GM19193 (cell line): ENCODE data around the gene ATG4D.

ENCODE experiments used
- POLR2A ChIP-seq: IDR thresholded peaks from 4 replicates; pipeline ENCODE4 v1.6.1; 2011; ENCODE audit not compliant: insufficient read depth, insufficient read length; ENCODE audit errors: extremely low read depth

The ATG4D gene

GRCh38 chr19:10580979-10581631, 37.4 kb downstream of the ATG4D start:
- no peak for TF ChIP-seq POLR2A

DNA sequence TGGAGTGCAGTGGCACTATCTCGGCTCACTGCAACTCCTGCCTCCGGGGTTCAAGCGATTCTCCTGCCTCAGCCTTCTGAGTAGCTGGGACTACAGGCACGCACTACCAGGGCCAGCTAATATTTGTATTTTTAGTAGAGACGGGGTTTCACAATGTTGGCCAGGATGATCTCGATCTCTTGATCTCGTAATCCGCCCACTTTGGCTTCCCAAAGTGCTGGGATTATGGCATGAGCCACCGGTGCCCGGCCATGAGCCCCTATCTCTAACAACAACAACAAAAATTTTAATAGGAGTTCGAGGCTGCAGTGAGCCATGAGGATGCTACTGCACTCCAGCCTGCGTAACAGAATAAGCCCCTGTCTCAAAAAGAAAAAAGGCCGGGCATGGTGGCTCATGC, 38.4 kb downstream of the ATG4D start:
- TF ChIP-seq POLR2A, result no peak

GRCh38 chr19:10583036-10583776, 39.5 kb downstream of the ATG4D start:
- TF ChIP-seq POLR2A, result no peak

- TF ChIP-seq POLR2A, result no peak
Measured at GRCh38 chr19:10586396-10586795, 42.7 kb downstream of the ATG4D start.

DNA sequence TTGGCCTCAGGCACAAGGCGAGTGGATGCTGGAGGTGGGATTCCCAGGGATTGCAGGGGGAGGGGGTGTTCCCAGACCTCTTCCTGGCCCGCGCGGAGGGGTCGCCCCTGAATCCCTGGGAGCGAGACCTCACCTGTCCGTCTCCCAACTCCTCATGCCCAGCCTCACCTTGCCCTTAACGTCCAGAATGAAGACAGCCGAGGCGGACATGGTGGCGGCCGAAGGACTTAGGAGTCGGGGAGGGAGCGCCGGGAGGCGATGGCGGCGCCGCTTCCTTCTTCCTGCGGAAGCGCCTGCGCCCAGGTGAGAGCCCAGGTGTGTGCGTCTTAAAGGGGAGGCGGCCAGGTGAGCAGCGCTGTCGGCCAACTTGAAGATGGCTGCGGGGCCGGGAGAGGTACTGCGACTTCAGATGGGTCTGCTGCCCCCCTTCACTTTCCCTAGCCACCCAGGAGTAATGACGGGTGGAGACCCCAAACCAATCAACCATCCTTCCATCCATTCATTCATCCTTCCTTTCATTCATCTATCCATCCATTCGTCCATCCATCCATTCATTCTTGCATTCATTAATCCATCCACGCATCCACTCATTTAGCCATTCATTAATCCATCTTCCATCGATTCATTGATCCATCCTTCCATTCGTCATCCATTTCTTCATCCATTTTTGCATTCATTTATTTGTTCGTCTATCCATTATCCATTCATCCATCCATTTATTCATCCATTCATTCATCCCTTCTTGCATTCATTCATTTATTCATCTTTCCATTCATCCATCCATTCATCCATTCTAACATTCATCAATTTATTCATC, 43.5 kb downstream of the ATG4D start, which contains the start of gene AP1M2:
TSS of gene AP1M2 (minus strand) at position 291 of the 817 bp plus-strand sequence. CDS start at position 210, 81 bp downstream.
- TF ChIP-seq POLR2A, result no peak

GRCh38 chr19:10587839-10588150, 44.1 kb downstream of the ATG4D start:
- no peak for TF ChIP-seq POLR2A

- TF ChIP-seq POLR2A, result no peak
Measured at GRCh38 chr19:10593148-10593547, 49.4 kb downstream of the ATG4D start.

- TF ChIP-seq POLR2A, result no peak
Measured at GRCh38 chr19:10593820-10594637, 50.3 kb downstream of the ATG4D start.

- TF ChIP-seq POLR2A, result no peak
Measured at GRCh38 chr19:10600149-10600548, 56.4 kb downstream of the ATG4D start.

GRCh38 chr19:10601999-10602329, 58.3 kb downstream of the ATG4D start:
- no peak for TF ChIP-seq POLR2A

GRCh38 chr19:10602330-10603083, 58.8 kb downstream of the ATG4D start:
- peak; percentile 54 for TF ChIP-seq POLR2A
